WTC11 (cell line): Measurements from ENCODE around the gene NCF4. TPM values are rescaled to one million over a fixed set of nuclear protein-coding genes. Genes with fewer than 3 reads are reported as not detected.

Source experiments
- ATAC-seq: fragments of 200-7000 bp; cut with Tn5 transposase; 2 replicates; pipeline ENCODE4 v1.10.0; 2021; ENCODE audit warnings: mild to moderate bottlenecking, moderate library complexity
- CTCF ChIA-PET: fragments of 300-600 bp; sonication (Branson Sonifier 250); formaldehyde crosslinking; loops from one replicate; lab custom pipeline; 2021; ENCODE audit warnings: antibody characterized with exemption; lab: Charles Lee
- POLR2A ChIA-PET: fragments of 350-600 bp; sonication (Branson Sonifier 250); formaldehyde crosslinking; loops from one replicate; lab custom pipeline; 2021; ENCODE audit warnings: antibody characterized with exemption; lab: Charles Lee
- DNase-seq: peaks from one replicate; pipeline ENCODE4 v3.0.0; 2021; ENCODE audit warnings: low spot score
- H3K27ac Mint-ChIP-seq: 2 replicates; pipeline ENCODE4 v1.8.0; 2021; ENCODE audit warnings: mixed read lengths
- H3K27me3 Mint-ChIP-seq: 2 replicates; pipeline ENCODE4 v1.8.0; 2021; ENCODE audit warnings: low read depth, mild to moderate bottlenecking, moderate library complexity, mixed read lengths
- H3K36me3 Mint-ChIP-seq: 2 replicates; pipeline ENCODE4 v1.8.0; 2021; ENCODE audit warnings: mixed read lengths
- H3K4me1 Mint-ChIP-seq: 2 replicates; pipeline ENCODE4 v1.8.0; 2022; ENCODE audit warnings: mixed read lengths
- H3K4me3 Mint-ChIP-seq: 2 replicates; pipeline ENCODE4 v1.8.0; 2021; ENCODE audit warnings: mild to moderate bottlenecking, moderate library complexity, mixed read lengths
- H3K9me3 Mint-ChIP-seq: 2 replicates; pipeline ENCODE4 v1.8.0; 2021; ENCODE audit warnings: mixed read lengths
- E2F1 ChIP-seq: sonication (generic); formaldehyde crosslinking; IDR thresholded peaks from 2 replicates; pipeline ENCODE4 v1.8.0; 2022; ENCODE audit warnings: mild to moderate bottlenecking, missing genetic modification reagents
- EMX1 ChIP-seq: fragments of 250-450 bp; sonication (Bioruptor Pico); IDR thresholded peaks from 2 replicates; pipeline ENCODE4 v1.8.0; 2021; ENCODE audit warnings: mild to moderate bottlenecking
- ERG ChIP-seq: fragments of 250-450 bp; sonication (Bioruptor Pico); IDR thresholded peaks from 2 replicates; pipeline ENCODE4 v1.8.0; 2021; ENCODE audit warnings: mild to moderate bottlenecking
- FOXP4 ChIP-seq: sonication (generic); formaldehyde crosslinking; IDR thresholded peaks from 2 replicates; pipeline ENCODE4 v1.8.0; 2022; ENCODE audit warnings: mild to moderate bottlenecking, missing genetic modification reagents
- GABPB1 ChIP-seq: sonication (generic); formaldehyde crosslinking; IDR thresholded peaks from 2 replicates; pipeline ENCODE4 v1.8.1; 2023; ENCODE audit warnings: mild to moderate bottlenecking, missing genetic modification reagents
- IRF2 ChIP-seq: sonication (generic); formaldehyde crosslinking; IDR thresholded peaks from 2 replicates; pipeline ENCODE4 v1.8.0; 2022; ENCODE audit warnings: low read depth, missing genetic modification reagents, borderline replicate concordance
- KAT7 ChIP-seq: sonication (generic); formaldehyde crosslinking; IDR thresholded peaks from 2 replicates; pipeline ENCODE4 v1.8.1; 2023; ENCODE audit warnings: missing genetic modification reagents, mild to moderate bottlenecking, borderline replicate concordance
- MXD4 ChIP-seq: fragments of 250-450 bp; sonication (Bioruptor Pico); IDR thresholded peaks from 2 replicates; pipeline ENCODE4 v1.8.0; 2021; ENCODE audit warnings: mild to moderate bottlenecking, moderate library complexity, borderline replicate concordance
- NFYB ChIP-seq: sonication (generic); formaldehyde crosslinking; conservative IDR thresholded peaks from 2 replicates; pipeline ENCODE4 v1.8.0; 2022; ENCODE audit warnings: low read depth, missing genetic modification reagents
- SP1 ChIP-seq: sonication (generic); formaldehyde crosslinking; conservative IDR thresholded peaks from 2 replicates; pipeline ENCODE4 v1.8.1; 2022; ENCODE audit warnings: missing genetic modification reagents
- ZNF532 ChIP-seq: fragments of 250-450 bp; sonication (Bioruptor Pico); IDR thresholded peaks from 2 replicates; pipeline ENCODE4 v1.9.0; 2021; ENCODE audit warnings: mild to moderate bottlenecking, borderline replicate concordance
- ZSCAN18 ChIP-seq: fragments of 250-450 bp; sonication (Bioruptor Pico); IDR thresholded peaks from 2 replicates; pipeline ENCODE4 v2.1.2; 2022; ENCODE audit warnings: mild to moderate bottlenecking, moderate library complexity
- total RNA-seq: library from RNA; stranded (reverse); gene quantifications from 3 replicates; pipeline ENCODE4 v1.2.3, GENCODE V29; 2021

Gene NCF4
- total RNA-seq, 1 experiment from 2014 or later = not detected

- TF ChIP-seq E2F1 (CRISPR knock-in tag) (no peak), ERG (CRISPR knock-in tag) (no peak), MXD4 (CRISPR knock-in tag) (no peak), EMX1 (CRISPR knock-in tag) (no peak), ZSCAN18 (no peak), KAT7 (no peak), SP1 (no peak)
Measured at GRCh38 chr22:36914390-36914752, 53.6 kb downstream of the NCF4 start (continued).

- ATAC-seq (no peak), DNase-seq (no peak)
- POLR2A ChIA-PET = no interaction called here
Measured at GRCh38 chr22:36916034-36916433, 55.2 kb downstream of the NCF4 start.

More at GRCh38 chr22:36916034-36916433, 55.2 kb downstream of the NCF4 start:
- Mint-ChIP-seq H3K36me3 (no peaks in the 10 kb centered on the region), H3K4me1 (peaks cover 24% of the 10 kb centered on the region), H3K27me3 (peaks cover 45% of the 10 kb centered on the region), H3K4me3 (no peak overlapping the region), H3K27ac (no peak overlapping the region), H3K9me3 (no peaks in the 10 kb centered on the region)
- CTCF ChIA-PET = no interaction called here
- no peak for TF ChIP-seq FOXP4
- no peak for TF ChIP-seq IRF2 (CRISPR knock-in tag)
- no peak for TF ChIP-seq ZNF532 (CRISPR knock-in tag)
- no peak for TF ChIP-seq NFYB
- TF ChIP-seq GABPB1 (CRISPR knock-in tag) = no peak
